Measurements from ENCODE around the gene FAM20C.
A peak's percentile ranks its signal among the peaks of the same experiment; 100 is the strongest.
"Not testable (repeated sequence)": the region's sequence is repeated elsewhere in the genome, so short reads cannot be mapped to it uniquely, and the experiment has no call there.

FAM20C gene

GRCh38 chr7:197413-198335, 5.3 kb downstream of the FAM20C start:
- DNase-seq (ENCODE audit: low read depth) = no peak
- H3K4me3 ChIP-seq (ENCODE audit: low read depth, low read length) = no peak overlapping the region
- TF ChIP-seq, protein P1, sequence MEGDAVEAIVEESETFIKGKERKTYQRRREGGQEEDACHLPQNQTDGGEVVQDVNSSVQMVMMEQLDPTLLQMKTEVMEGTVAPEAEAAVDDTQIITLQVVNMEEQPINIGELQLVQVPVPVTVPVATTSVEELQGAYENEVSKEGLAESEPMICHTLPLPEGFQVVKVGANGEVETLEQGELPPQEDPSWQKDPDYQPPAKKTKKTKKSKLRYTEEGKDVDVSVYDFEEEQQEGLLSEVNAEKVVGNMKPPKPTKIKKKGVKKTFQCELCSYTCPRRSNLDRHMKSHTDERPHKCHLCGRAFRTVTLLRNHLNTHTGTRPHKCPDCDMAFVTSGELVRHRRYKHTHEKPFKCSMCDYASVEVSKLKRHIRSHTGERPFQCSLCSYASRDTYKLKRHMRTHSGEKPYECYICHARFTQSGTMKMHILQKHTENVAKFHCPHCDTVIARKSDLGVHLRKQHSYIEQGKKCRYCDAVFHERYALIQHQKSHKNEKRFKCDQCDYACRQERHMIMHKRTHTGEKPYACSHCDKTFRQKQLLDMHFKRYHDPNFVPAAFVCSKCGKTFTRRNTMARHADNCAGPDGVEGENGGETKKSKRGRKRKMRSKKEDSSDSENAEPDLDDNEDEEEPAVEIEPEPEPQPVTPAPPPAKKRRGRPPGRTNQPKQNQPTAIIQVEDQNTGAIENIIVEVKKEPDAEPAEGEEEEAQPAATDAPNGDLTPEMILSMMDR (IDR thresholded peaks at IDR 0.05; ENCODE audit: control insufficient read depth, extremely low read depth, insufficient read depth) = no peak

GRCh38 chr7:199483-200249, 7.3 kb downstream of the FAM20C start:
- TF ChIP-seq, protein P1 (IDR thresholded peaks at IDR 0.05; ENCODE audit: control insufficient read depth, extremely low read depth, insufficient read depth) = no peak
- H3K4me3 ChIP-seq (ENCODE audit: low read depth, low read length) = no peak overlapping the region
- DNase-seq (ENCODE audit: low read depth) = no peak

- H3K4me3 ChIP-seq (ENCODE audit: low read depth, low read length) = no peak overlapping the region
- DNase-seq (ENCODE audit: low read depth) = no peak
- TF ChIP-seq, protein P1 (IDR thresholded peaks at IDR 0.05; ENCODE audit: control insufficient read depth, extremely low read depth, insufficient read depth) = no peak
Observed at GRCh38 chr7:200290-200689, 7.9 kb downstream of the FAM20C start.

- DNase-seq (ENCODE audit: low read depth) = no peak
- TF ChIP-seq, protein P1 (IDR thresholded peaks at IDR 0.05; ENCODE audit: control insufficient read depth, extremely low read depth, insufficient read depth) = 0 out of 2 replicates have a peak, but pooled peaks have one; percentile 28
- H3K4me3 ChIP-seq (ENCODE audit: low read depth, low read length) = no peak overlapping the region
Observed at GRCh38 chr7:200704-201103, 8.3 kb downstream of the FAM20C start.

DNA sequence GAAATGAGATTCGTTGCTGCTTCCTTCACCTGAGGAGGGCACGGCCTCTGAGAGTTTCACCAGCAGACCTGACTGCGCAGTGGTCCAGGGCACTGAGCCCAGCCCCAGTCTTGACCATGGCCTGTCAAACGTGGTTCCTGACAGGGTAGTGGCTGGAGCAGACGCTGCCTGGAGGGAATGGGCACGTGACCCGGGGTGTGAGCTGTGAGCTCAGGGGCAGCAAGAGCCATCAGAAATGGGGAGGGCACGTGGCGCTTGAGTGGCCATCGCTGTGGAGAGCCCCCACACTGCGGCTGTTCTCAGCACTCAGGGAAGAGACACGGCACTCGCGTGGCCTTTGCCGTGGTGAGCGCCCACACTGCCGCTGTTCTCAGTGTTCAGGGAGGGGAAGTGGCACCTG, 12.0 kb downstream of the FAM20C start:
- no peak for DNase-seq (ENCODE audit: low read depth)
- H3K4me3 ChIP-seq (ENCODE audit: low read depth, low read length) = no peak overlapping the region
- TF ChIP-seq, protein P1 (IDR thresholded peaks at IDR 0.05; ENCODE audit: control insufficient read depth, extremely low read depth, insufficient read depth) = no peak

DNA sequence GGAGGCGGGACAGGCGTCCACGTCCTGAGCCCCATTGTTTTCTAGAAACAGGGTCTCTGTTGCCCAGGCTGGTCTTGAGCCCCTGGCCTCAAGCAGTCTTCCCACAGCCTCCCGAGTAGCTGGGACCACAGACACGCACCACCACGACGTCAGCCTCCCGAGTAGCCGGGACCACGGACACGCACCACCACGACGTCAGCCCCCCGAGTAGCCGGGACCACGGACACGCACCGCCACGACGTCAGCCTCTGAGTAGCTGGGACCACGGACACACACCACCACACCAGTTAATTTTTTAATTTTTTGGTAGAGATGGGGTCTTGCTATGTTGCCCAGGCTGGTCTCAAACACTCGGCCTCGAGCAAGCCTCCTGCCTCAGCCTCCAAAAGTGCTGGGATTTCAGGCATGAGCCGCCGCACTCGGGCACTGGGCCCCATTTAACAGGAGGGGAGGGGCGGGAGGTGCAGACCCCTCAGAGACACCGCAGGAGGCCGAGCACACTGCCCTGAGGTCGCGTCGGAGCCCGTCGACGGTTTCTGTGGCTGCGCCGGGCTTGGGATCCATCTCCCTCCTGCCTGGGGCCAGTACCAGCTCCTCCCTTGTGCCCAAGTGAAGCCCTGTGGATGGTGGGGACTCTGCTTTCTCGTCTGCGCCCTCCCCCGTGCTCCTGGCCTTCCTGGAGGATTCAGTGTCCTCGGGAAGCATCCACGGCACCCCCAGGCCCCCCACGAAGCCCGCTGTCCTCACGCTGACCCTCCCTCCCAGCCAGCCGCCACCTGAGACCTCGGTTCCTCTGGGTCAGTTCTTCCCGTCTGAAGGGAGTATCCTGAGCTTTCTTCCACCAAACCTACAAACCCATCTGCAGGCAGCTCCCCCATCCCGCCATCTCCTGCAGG, 13.0 kb downstream of the FAM20C start:
- TF ChIP-seq, protein P1 (IDR thresholded peaks at IDR 0.05; ENCODE audit: control insufficient read depth, extremely low read depth, insufficient read depth) = no peak
- DNase-seq (ENCODE audit: low read depth) = no peak

DNA sequence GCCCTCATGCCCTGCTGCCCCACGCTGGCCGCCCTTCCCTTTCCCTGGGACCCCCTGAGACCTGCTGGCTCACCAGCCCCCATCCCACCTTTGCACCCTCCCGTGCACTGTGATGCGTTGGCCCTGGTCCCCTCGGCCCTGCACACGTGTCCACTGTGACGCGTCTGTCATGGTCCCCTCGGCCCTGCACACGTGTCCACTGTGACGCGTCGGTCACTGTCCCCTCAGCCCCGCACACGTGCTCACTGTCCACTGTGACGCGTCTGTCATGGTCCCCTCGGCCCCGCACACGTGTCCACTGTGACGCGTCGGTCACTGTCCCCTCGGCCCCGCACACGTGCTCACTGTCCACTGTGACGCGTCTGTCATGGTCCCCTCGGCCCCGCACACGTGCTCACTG, 14.0 kb downstream of the FAM20C start:
- H3K4me3 ChIP-seq (ENCODE audit: low read depth, low read length); DNase-seq (ENCODE audit: low read depth): not testable (repeated sequence)

More for the DNA sequence above, 13.0 kb downstream of the FAM20C start:
- H3K4me3 ChIP-seq (ENCODE audit: low read depth, low read length) = no peak overlapping the region

Measured in LNCaP clone FGC (cell line).